H1 (cell line): ENCODE data around the gene E2F3. TPM values are rescaled to one million over a fixed set of nuclear protein-coding genes. Genes with fewer than 3 reads are reported as not detected.

ENCODE experiments used
- CTCF ChIA-PET: fragments of 300-600 bp; sonication (Branson Sonifier 250); formaldehyde crosslinking; loops from one replicate; lab custom pipeline; 2021; ENCODE audit not compliant: partially characterized antibody; lab: Charles Lee
- POLR2A ChIA-PET: fragments of 300-600 bp; sonication (Branson Sonifier 250); formaldehyde crosslinking; loops from one replicate; lab custom pipeline; 2021; ENCODE audit warnings: inconsistent platforms; ENCODE audit not compliant: partially characterized antibody; lab: Charles Lee
- DNase-seq, 2 experiments: peaks; one replicate each; pipeline versions ENCODE4 v3.0.0 to v3.0.0-alpha.2; 2010 to 2022; ENCODE audit warnings: low spot score in 2 of 2, low read depth in 1 of 2, mixed read lengths in 1 of 2
- FAIRE-seq: peaks from 2 replicates; lab custom pipeline; 2011; peaks lifted over from hg19 to GRCh38; lab: Jason Lieb, UNC
- H2AFZ ChIP-seq: 2 replicates; pipeline ENCODE4 v1.8.1; 2012; ENCODE audit warnings: low read length, inconsistent platforms
- H2AK5ac ChIP-seq: 2 replicates; pipeline ENCODE4 v1.6.1; 2013; ENCODE audit warnings: low read depth, low read length
- H2BK120ac ChIP-seq: replicated peaks from 2 replicates; pipeline ENCODE3; 2013; ENCODE audit warnings: low read depth, low read length, inconsistent platforms
- H2BK12ac ChIP-seq: 2 replicates; pipeline ENCODE4 v1.6.1; 2013; ENCODE audit warnings: low read depth, low read length
- H2BK15ac ChIP-seq: 2 replicates; pipeline ENCODE4 v1.6.1; 2013; ENCODE audit warnings: low read length
- H2BK20ac ChIP-seq: 2 replicates; pipeline ENCODE4 v1.6.1; 2013; ENCODE audit warnings: low read length
- H2BK5ac ChIP-seq: 2 replicates; pipeline ENCODE4 v1.6.1; 2013; ENCODE audit warnings: low read depth, low read length
- H3K14ac ChIP-seq: 2 replicates; pipeline ENCODE4 v1.6.1; 2013; ENCODE audit warnings: inconsistent platforms; ENCODE audit not compliant: insufficient read length
- H3K18ac ChIP-seq: 2 replicates; pipeline ENCODE4 v1.6.1; 2013; ENCODE audit warnings: low read length; ENCODE audit errors: extremely low read depth
- H3K23ac ChIP-seq: 2 replicates; pipeline ENCODE4 v1.6.1; 2013; ENCODE audit warnings: inconsistent platforms; ENCODE audit not compliant: insufficient read length
- H3K23me2 ChIP-seq: 2 replicates; pipeline ENCODE4 v1.6.1; 2013; ENCODE audit warnings: low read depth, low read length
- H3K27ac ChIP-seq: 2 replicates; pipeline ENCODE4 v1.6.1; 2011; ENCODE audit warnings: low read depth, low read length, inconsistent platforms
- H3K27me3 ChIP-seq, 4 experiments: replicated peaks in 1 of 4; 1 replicate in 1 of 4; 2 replicates in 3 of 4; pipeline versions ENCODE4 v1.6.1 to v1.8.1; 2011 to 2013; ENCODE audit warnings: low read length in 3 of 4, mild to moderate bottlenecking in 3 of 4, inconsistent platforms in 2 of 4, mixed read lengths in 2 of 4, moderate library complexity in 1 of 4; ENCODE audit not compliant: control insufficient read depth in 3 of 4, insufficient read depth in 3 of 4; ENCODE audit errors: extremely low read depth in 1 of 4
- H3K36me3 ChIP-seq, 4 experiments: 2 replicates each; pipeline versions ENCODE4 v1.6.1 to v1.8.1; 2011 to 2013; ENCODE audit warnings: mild to moderate bottlenecking in 4 of 4, low read length in 3 of 4, moderate library complexity in 2 of 4, control low read depth in 1 of 4, inconsistent platforms in 1 of 4; ENCODE audit not compliant: insufficient read depth in 4 of 4, control insufficient read depth in 2 of 4
- H3K4ac ChIP-seq: replicated peaks from 2 replicates; pipeline ENCODE3; 2013; ENCODE audit warnings: low read length, low read depth, mixed read lengths, inconsistent platforms; ENCODE audit not compliant: insufficient read length
- H3K4me1 ChIP-seq, 4 experiments: replicated peaks in 1 of 4; 1 replicate in 1 of 4; 2 replicates in 3 of 4; pipeline versions ENCODE4 v1.6.1 to v1.8.1; 2011 to 2013; ENCODE audit warnings: low read length in 3 of 4, inconsistent platforms in 2 of 4, mixed read lengths in 1 of 4; ENCODE audit not compliant: insufficient read depth in 4 of 4, control insufficient read depth in 3 of 4
- H3K4me2 ChIP-seq, 2 experiments: 2 replicates each; pipeline versions ENCODE4 v1.6.1 to v1.8.1; 2011 to 2013; ENCODE audit warnings: low read depth in 2 of 2, low read length in 2 of 2, control low read depth in 1 of 2, inconsistent platforms in 1 of 2, mild to moderate bottlenecking in 1 of 2; ENCODE audit not compliant: insufficient read depth in 1 of 2
- H3K4me3 ChIP-seq, 4 experiments: fragments of 200-600, 300-600 bp in 1 of 4; sonication (generic), shearing (Covaris generic), sonication (Bioruptor Twin) in 1 of 4; 2 replicates each; pipeline versions ENCODE4 v1.5.1 to v1.8.1; 2011 to 2016; ENCODE audit warnings: low read length in 4 of 4, low read depth in 3 of 4, control low read depth in 2 of 4, inconsistent platforms in 2 of 4, mild to moderate bottlenecking in 2 of 4, mixed read lengths in 1 of 4, moderate library complexity in 1 of 4; ENCODE audit not compliant: insufficient read depth in 2 of 4; ENCODE audit errors: extremely low read depth in 1 of 4
- H3K56ac ChIP-seq: replicated peaks from 2 replicates; pipeline ENCODE3; 2013; ENCODE audit warnings: low read depth, mild to moderate bottlenecking, mixed read lengths, low read length, inconsistent platforms; ENCODE audit not compliant: insufficient read length
- H3K79me1 ChIP-seq: 2 replicates; pipeline ENCODE4 v1.6.1; 2013; ENCODE audit warnings: low read depth, low read length, control low read depth
- H3K79me2 ChIP-seq, 2 experiments: 2 replicates each; pipeline versions ENCODE4 v1.6.1 to v1.8.1; 2012 to 2013; ENCODE audit warnings: low read length in 2 of 2, mild to moderate bottlenecking in 2 of 2, inconsistent platforms in 1 of 2; ENCODE audit not compliant: insufficient read depth in 2 of 2, control insufficient read depth in 1 of 2
- H3K9ac ChIP-seq, 4 experiments: replicated peaks in 1 of 4; 1 replicate in 1 of 4; 2 replicates in 3 of 4; pipeline versions ENCODE4 v1.6.1 to v1.8.1; 2011 to 2013; ENCODE audit warnings: low read depth in 3 of 4, low read length in 3 of 4, control low read depth in 2 of 4, mild to moderate bottlenecking in 2 of 4, moderate library complexity in 2 of 4, inconsistent platforms in 1 of 4; ENCODE audit errors: extremely low read depth in 1 of 4
- H3K9me3 ChIP-seq, 2 experiments: 2 replicates each; pipeline versions ENCODE4 v1.6.1 to v1.8.1; 2012 to 2013; ENCODE audit warnings: mild to moderate bottlenecking in 2 of 2, moderate library complexity in 2 of 2, control low read depth in 1 of 2, inconsistent platforms in 1 of 2, low read depth in 1 of 2, low read length in 1 of 2, mixed read lengths in 1 of 2; ENCODE audit not compliant: insufficient read depth in 2 of 2
- H4K20me1 ChIP-seq, 2 experiments: replicated peaks in 1 of 2; 2 replicates each; pipeline versions ENCODE3 to v1.8.1; 2011 to 2013; ENCODE audit warnings: inconsistent platforms in 2 of 2, low read length in 2 of 2, mild to moderate bottlenecking in 1 of 2; ENCODE audit not compliant: insufficient read depth in 2 of 2, control insufficient read depth in 1 of 2
- H4K5ac ChIP-seq: 2 replicates; pipeline ENCODE4 v1.6.1; 2013; ENCODE audit warnings: low read length, low read depth, mixed read lengths, inconsistent platforms; ENCODE audit not compliant: insufficient read length
- H4K8ac ChIP-seq: 2 replicates; pipeline ENCODE4 v1.8.0; 2013; ENCODE audit warnings: mild to moderate bottlenecking, moderate library complexity, low read length, inconsistent platforms; ENCODE audit not compliant: insufficient read depth; ENCODE audit errors: extremely low read depth
- H4K91ac ChIP-seq: replicated peaks from 2 replicates; pipeline ENCODE3; 2013; ENCODE audit warnings: low read length, mixed read lengths, inconsistent platforms; ENCODE audit not compliant: insufficient read length
- ATF3 ChIP-seq: IDR thresholded peaks from 2 replicates; pipeline ENCODE4 v1.6.1; 2011; ENCODE audit warnings: low read depth, mild to moderate bottlenecking, low read length; ENCODE audit not compliant: insufficient read depth
- BRCA1 ChIP-seq: IDR thresholded peaks from 2 replicates; pipeline ENCODE4 v1.6.1; 2012; ENCODE audit warnings: low read depth, low read length, improper control_type of control experiment
- POLR2A ChIP-seq, 2 experiments: IDR thresholded peaks; 1 replicate in 1 of 2; 2 replicates in 1 of 2; pipeline ENCODE4 v1.6.1; 2011; ENCODE audit warnings: low read depth in 2 of 2, low read length in 2 of 2, mild to moderate bottlenecking in 2 of 2; ENCODE audit errors: control extremely low read depth in 1 of 2
- WGBS, 2 experiments: shearing (Covaris generic) in 1 of 2; methylation state at CpG; one replicate each; pipeline versions ENCODE4 v1.1.6 to v1.1.7; 2013 to 2015; ENCODE audit warnings: low lambda C conversion rate in 2 of 2, mixed read lengths in 2 of 2, inconsistent platforms in 1 of 2, low coverage in 1 of 2, missing lambda C conversion rate in 1 of 2; ENCODE audit not compliant: insufficient replicate concordance in 2 of 2, insufficient coverage in 1 of 2, insufficient read length in 1 of 2; ENCODE audit errors: extremely low coverage in 1 of 2, missing lambda C conversion rate in 1 of 2; 5-methylcytosine and 5-hydroxymethylcytosine counted together
- polyA plus RNA-seq, 7 experiments: library from polyadenylated mRNA; depleted of rRNA in 3 of 7; stranded (reverse) in 5 of 7; unstranded in 2 of 7; fragments of >200 nt in 5 of 7; fragments of 200-250 nt in 2 of 7; gene quantifications; 1 replicate in 5 of 7; 2 replicates in 1 of 7; 4 replicates in 1 of 7; pipeline versions ENCODE4 v1.2.1 to v1.2.3, GENCODE V29; 2011 to 2013; ENCODE audit warnings: missing spikeins in 2 of 7, mixed read lengths in 2 of 7
- total RNA-seq: library from RNA; stranded (reverse); fragmentation: NEBNext Ultra II Directional; extraction: Animal tissue kit (Norgen Biotek cat#: 25700); gene quantifications from 2 replicates; pipeline ENCODE4 v1.2.1, GENCODE V29; 2021

Gene E2F3
- total and polyA plus RNA-seq, 2 of the 8 experiments (the other 6 are each of a cell fraction or from before 2014, with no cell fraction given) = 14.9 to 42.2 TPM

DNA sequence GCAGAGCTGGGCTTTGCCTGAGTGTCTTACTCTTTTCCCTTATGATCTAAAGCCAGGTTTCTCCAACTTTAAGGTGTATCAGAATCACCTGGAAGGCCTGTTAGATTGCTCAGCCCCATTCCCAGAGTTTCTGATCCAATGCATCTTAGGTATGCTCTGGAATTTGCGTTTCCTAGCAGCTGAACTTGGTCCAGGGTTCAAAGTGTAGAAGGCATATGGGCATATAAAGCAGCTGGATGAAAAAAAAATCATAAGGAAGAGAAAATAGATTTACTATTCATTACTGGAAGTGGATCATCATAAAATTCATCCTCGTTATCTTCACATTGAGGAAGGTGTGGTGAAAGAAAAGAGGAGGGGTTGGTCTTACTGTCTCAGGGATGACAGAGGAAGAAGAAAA, 75.8 kb downstream of the E2F3 start:
- Histone ChIP-seq H3K4ac (no peak overlapping the region), H2BK20ac (no peak overlapping the region), H4K5ac (no peak overlapping the region), H3K79me2 (peaks cover 0 to 54% of the 10 kb centered on the region in 2 experiments; a peak in 2 of 4 replicates), H2AK5ac (no peak overlapping the region), H2BK15ac (no peak overlapping the region), H3K56ac (no peak overlapping the region), H3K14ac (no peak overlapping the region), H3K9me3 (no peaks in the 10 kb centered on the region), H3K23me2 (no peaks in the 10 kb centered on the region), H3K79me1 (peaks cover 9% of the 10 kb centered on the region; the same call in 1 of the 2 replicates), H3K23ac (no peak overlapping the region), H3K27ac (no peak overlapping the region), H4K8ac (no peak overlapping the region), H2BK5ac (no peak overlapping the region), H3K4me2 (no peak overlapping the region), H2BK12ac (no peak overlapping the region), H4K91ac (no peak overlapping the region), H4K20me1 (peaks cover 0 to 8% of the 10 kb centered on the region in 2 experiments), H3K18ac (no peak overlapping the region), H3K27me3 (no peaks in the 10 kb centered on the region), H2BK120ac (no peak overlapping the region), H3K36me3 (peaks cover 0 to 28% (median 14%) of the 10 kb centered on the region in 4 experiments; a peak in 6 of 8 replicates), H3K9ac (no peak overlapping the region), H2AFZ (no peak overlapping the region), H3K4me1 (no peaks in the 10 kb centered on the region), H3K4me3 (no peak overlapping the region)
- ChIA-PET POLR2A (interaction anchor here (1.0 kb wide), 1 partner anchor 11 kb away, joined by 4 read pairs; no protein-coding TSS in a partner anchor), CTCF (no interaction called here)
- 0 out of 3 replicates have a peak, but pooled peaks of 1 of the 2 experiments have one; percentile 28 for TF ChIP-seq POLR2A (IDR thresholded peaks at IDR 0.05; ENCODE audit: control extremely low read depth in 1 of 2, low read depth in 2 of 2, low read length in 2 of 2)
- TF ChIP-seq ATF3 = no peak
- TF ChIP-seq BRCA1 = no peak
- DNase-seq (no peak), FAIRE-seq (no peak)
- WGBS, 2 experiments = 79% methylated on average over 2 of the region's 2 CpGs; no CpG with 5 or more reads in 1 of the 2 experiments
